ENCODE data around the gene DPP3. TPM values are rescaled to one million over a fixed set of nuclear protein-coding genes. Genes with fewer than 3 reads are reported as not detected.
"Not testable (repeated sequence)": the region's sequence is repeated elsewhere in the genome, so short reads cannot be mapped to it uniquely, and the experiment has no call there.

The DPP3 gene
- polyA plus RNA-seq (2013, experiment 1 of 2; ENCODE audit: insufficient read length), result 34.8 TPM
- polyA plus RNA-seq (2013, experiment 2 of 2; ENCODE audit: insufficient read length), result 32.6 TPM

GRCh38 chr11:66480117-66480938 is at the start of gene DPP3:
Gene DPP3 (plus strand): TSS chr11:66480434. CDS start chr11:66482201, 1,767 bp downstream.
- DNase-seq, result peak; percentile 97

GRCh38 chr11:66431287-66431686 is 48.9 kb upstream of the DPP3 start:
- not testable (repeated sequence) for DNase-seq

- not testable (repeated sequence) for DNase-seq
These were observed 48.3 kb upstream of the DPP3 start for GRCh38 chr11:66431871-66432329.

- DNase-seq, result no peak
These were observed 47.6 kb upstream of the DPP3 start for GRCh38 chr11:66432597-66432996.

GRCh38 chr11:66437979-66438503 is 42.2 kb upstream of the DPP3 start:
- DNase-seq, result no peak

GRCh38 chr11:66438504-66439466 is 41.4 kb upstream of the DPP3 start, which contains the start of gene MRPL11:
Gene MRPL11 (minus strand): TSS chr11:66438848. CDS start chr11:66438754, 94 bp downstream.
- peak; percentile 92 for DNase-seq

GRCh38 chr11:66440101-66440939 is 39.9 kb upstream of the DPP3 start:
- not testable (repeated sequence) for DNase-seq

GRCh38 chr11:66440940-66441282 is 39.3 kb upstream of the DPP3 start:
- not testable (repeated sequence) for DNase-seq

GRCh38 chr11:66443602-66444001 is 36.6 kb upstream of the DPP3 start:
- DNase-seq, result peak; percentile 67

- DNase-seq, result no peak
These were observed 33.2 kb upstream of the DPP3 start for GRCh38 chr11:66447012-66447411.

GRCh38 chr11:66448523-66448922 is 31.7 kb upstream of the DPP3 start:
- DNase-seq, result no peak

- no peak for DNase-seq
These were observed 29.7 kb upstream of the DPP3 start for GRCh38 chr11:66450560-66450959.

- no peak for DNase-seq
These were observed 28.6 kb upstream of the DPP3 start for GRCh38 chr11:66451663-66452062.

- DNase-seq, result no peak
These were observed 26.0 kb upstream of the DPP3 start for GRCh38 chr11:66454247-66454646.

GRCh38 chr11:66454828-66455227 is 25.4 kb upstream of the DPP3 start:
- no peak for DNase-seq

GRCh38 chr11:66457826-66458225 is 22.4 kb upstream of the DPP3 start:
- no peak for DNase-seq

GRCh38 chr11:66459138-66459778 is 21.0 kb upstream of the DPP3 start:
- no peak for DNase-seq

- DNase-seq, result no peak
These were observed 18.2 kb upstream of the DPP3 start for GRCh38 chr11:66462010-66462409.

- no peak for DNase-seq
These were observed 17.3 kb upstream of the DPP3 start for GRCh38 chr11:66462911-66463310.

- not testable (repeated sequence) for DNase-seq
These were observed 16.1 kb upstream of the DPP3 start for GRCh38 chr11:66464116-66464515.

GRCh38 chr11:66464916-66465315 is 15.3 kb upstream of the DPP3 start:
- no peak for DNase-seq
